Progenitor cell of endocrine pancreas (in vitro differentiated cells): Measurements from ENCODE around the gene NLRC4. TPM values are rescaled to one million over a fixed set of nuclear protein-coding genes. Genes with fewer than 3 reads are reported as not detected.

Experiments
- DNase-seq: peaks from one replicate; pipeline ENCODE4 v3.0.0; 2021; ENCODE audit warnings: low spot score; ENCODE audit not compliant: unreplicated experiment
- H3K27ac Mint-ChIP-seq: 2 replicates; pipeline ENCODE4 v1.8.0; 2021; ENCODE audit warnings: mild to moderate bottlenecking, moderate library complexity, mixed read lengths
- H3K27me3 Mint-ChIP-seq: 2 replicates; pipeline ENCODE4 v1.8.0; 2021; ENCODE audit warnings: mixed read lengths
- H3K36me3 Mint-ChIP-seq: 2 replicates; pipeline ENCODE4 v1.8.0; 2022; ENCODE audit warnings: mixed read lengths; ENCODE audit not compliant: insufficient read depth
- H3K4me1 Mint-ChIP-seq: 2 replicates; pipeline ENCODE4 v1.8.0; 2021; ENCODE audit warnings: low read depth, mixed read lengths
- H3K4me3 Mint-ChIP-seq: 2 replicates; pipeline ENCODE4 v1.8.0; 2021; ENCODE audit warnings: low read depth, mild to moderate bottlenecking, moderate library complexity, mixed read lengths
- H3K9me3 Mint-ChIP-seq: 2 replicates; pipeline ENCODE4 v1.8.0; 2021; ENCODE audit warnings: low read depth, mixed read lengths
- CTCF ChIP-seq: fragments of 200-600 bp; sonication (generic); IDR thresholded peaks from one replicate; pipeline ENCODE4 v1.5.0; 2021; ENCODE audit warnings: antibody characterized with exemption, mild to moderate bottlenecking; ENCODE audit not compliant: unreplicated experiment
- total RNA-seq: library from RNA; stranded (reverse); gene quantifications from 2 replicates; pipeline ENCODE4 v1.2.1, GENCODE V29; 2021

NLRC4 gene
- total RNA-seq, 1 donor from 2014 or later: not detected

GRCh38 chr2:32242331-32242730, 22.4 kb downstream of the NLRC4 start:
- no peaks in the 10 kb centered on the region for H3K9me3 Mint-ChIP-seq
- DNase-seq: no peak
- H3K36me3 Mint-ChIP-seq: no peaks in the 10 kb centered on the region
- H3K4me1 Mint-ChIP-seq: no peaks in the 10 kb centered on the region
- no peaks in the 10 kb centered on the region for H3K27me3 Mint-ChIP-seq
- no peak overlapping the region for H3K4me3 Mint-ChIP-seq
- no peak overlapping the region for H3K27ac Mint-ChIP-seq
- no peak for TF ChIP-seq CTCF

DNA sequence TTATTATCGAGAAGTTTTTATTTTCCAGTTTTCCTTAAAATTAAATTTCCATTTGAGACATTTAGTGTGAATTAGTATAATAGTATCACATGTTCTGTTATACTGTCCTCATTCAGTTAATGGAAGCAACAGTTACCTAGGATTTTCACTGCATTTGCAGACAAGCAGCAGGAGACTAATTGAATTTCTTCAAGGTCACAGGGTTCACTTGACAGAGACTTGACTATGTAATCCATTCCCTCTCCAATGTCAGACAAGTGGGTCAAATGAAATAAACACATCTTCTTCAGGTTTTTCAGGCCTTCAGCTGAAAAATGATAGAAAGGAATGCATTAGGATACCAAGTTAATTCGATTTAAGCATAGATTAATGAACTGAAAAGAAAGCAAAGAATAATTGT, 26.7 kb downstream of the NLRC4 start:
- H3K9me3 Mint-ChIP-seq: no peaks in the 10 kb centered on the region
- no peaks in the 10 kb centered on the region for H3K36me3 Mint-ChIP-seq
- H3K27ac Mint-ChIP-seq: no peak overlapping the region
- TF ChIP-seq CTCF: no peak
- H3K4me3 Mint-ChIP-seq: no peak overlapping the region
- no peak for DNase-seq
- no peaks in the 10 kb centered on the region for H3K4me1 Mint-ChIP-seq
- no peaks in the 10 kb centered on the region for H3K27me3 Mint-ChIP-seq

GRCh38 chr2:32237488-32237887, 27.2 kb downstream of the NLRC4 start:
- no peaks in the 10 kb centered on the region for H3K36me3 Mint-ChIP-seq
- no peaks in the 10 kb centered on the region for H3K27me3 Mint-ChIP-seq
- DNase-seq: no peak
- no peaks in the 10 kb centered on the region for H3K9me3 Mint-ChIP-seq
- H3K27ac Mint-ChIP-seq: no peak overlapping the region
- H3K4me1 Mint-ChIP-seq: no peaks in the 10 kb centered on the region
- TF ChIP-seq CTCF: no peak
- H3K4me3 Mint-ChIP-seq: no peak overlapping the region

DNA sequence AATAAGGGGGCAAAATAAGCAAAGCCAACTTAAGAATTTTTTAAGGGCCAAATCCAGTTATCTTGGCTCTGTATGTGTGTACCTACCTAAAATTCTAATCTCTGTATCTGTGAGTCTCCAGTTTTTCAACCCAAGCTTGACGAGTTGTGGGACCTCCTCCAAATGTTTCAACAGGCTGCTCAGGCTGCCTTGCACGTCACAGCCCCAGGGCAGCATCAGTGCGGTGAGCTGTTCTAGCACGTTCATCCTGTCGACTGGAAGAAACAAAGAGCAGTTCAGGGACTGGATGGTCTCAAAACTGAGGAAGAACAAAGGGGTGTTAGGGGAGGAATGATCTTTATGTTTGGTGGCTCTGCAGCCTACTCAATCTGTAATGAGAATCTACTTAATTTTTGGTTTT, 29.4 kb downstream of the NLRC4 start:
- Mint-ChIP-seq H3K27me3 (no peaks in the 10 kb centered on the region), H3K27ac (no peak overlapping the region), H3K36me3 (no peaks in the 10 kb centered on the region), H3K9me3 (no peaks in the 10 kb centered on the region), H3K4me3 (no peak overlapping the region), H3K4me1 (peaks cover 3% of the 10 kb centered on the region)
- TF ChIP-seq CTCF: no peak
- no peak for DNase-seq

DNA sequence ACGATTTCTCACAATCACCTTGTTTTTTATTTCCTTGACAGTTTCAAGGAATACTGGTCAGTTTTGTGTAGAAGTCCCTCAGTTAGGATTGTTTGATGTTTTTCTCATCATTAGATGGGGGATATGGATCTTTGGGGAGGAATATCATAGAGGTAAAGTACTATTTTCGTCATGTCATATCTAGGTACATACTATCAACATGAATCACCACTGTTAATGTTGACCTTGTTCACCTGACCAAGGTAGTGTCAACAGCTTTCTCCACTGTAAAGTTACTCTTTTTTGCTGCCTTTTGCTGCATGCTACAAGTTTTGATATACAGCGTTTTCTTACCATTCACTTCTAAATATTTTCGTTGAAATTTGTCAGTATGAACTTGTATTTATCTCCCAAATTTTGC, 32.7 kb downstream of the NLRC4 start:
- H3K27ac Mint-ChIP-seq: no peak overlapping the region
- DNase-seq: no peak
- H3K36me3 Mint-ChIP-seq: no peaks in the 10 kb centered on the region
- H3K4me3 Mint-ChIP-seq: no peak overlapping the region
- H3K4me1 Mint-ChIP-seq: peaks cover 14% of the 10 kb centered on the region
- H3K27me3 Mint-ChIP-seq: no peaks in the 10 kb centered on the region
- H3K9me3 Mint-ChIP-seq: no peaks in the 10 kb centered on the region
- TF ChIP-seq CTCF: no peak

DNA sequence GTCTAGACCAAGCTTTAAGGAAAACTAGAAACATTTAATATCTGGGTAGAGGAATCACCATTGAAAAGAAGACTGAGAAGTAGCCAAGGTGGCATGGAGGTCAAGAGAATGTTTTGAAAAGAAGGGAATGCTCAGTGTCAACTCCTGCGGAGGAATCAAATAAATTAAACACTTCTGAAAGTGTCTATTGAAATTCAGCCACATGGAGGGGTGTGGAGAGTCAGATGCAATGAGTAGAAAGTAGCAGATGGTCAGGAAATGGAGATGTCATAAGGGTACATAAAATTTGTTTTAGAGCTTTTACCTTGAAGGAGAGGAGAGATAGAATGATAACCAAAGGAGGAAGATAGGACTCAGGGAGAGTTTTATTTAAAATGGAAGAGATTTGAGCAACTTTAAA, 35.1 kb downstream of the NLRC4 start:
- no peak for TF ChIP-seq CTCF
- Mint-ChIP-seq H3K27ac (peak overlapping the region; percentile 67), H3K4me3 (no peak overlapping the region), H3K9me3 (no peaks in the 10 kb centered on the region), H3K36me3 (no peaks in the 10 kb centered on the region), H3K27me3 (no peaks in the 10 kb centered on the region), H3K4me1 (peaks cover 14% of the 10 kb centered on the region)
- no peak for DNase-seq
